Measurements from ENCODE around the gene TEX22.

DNA sequence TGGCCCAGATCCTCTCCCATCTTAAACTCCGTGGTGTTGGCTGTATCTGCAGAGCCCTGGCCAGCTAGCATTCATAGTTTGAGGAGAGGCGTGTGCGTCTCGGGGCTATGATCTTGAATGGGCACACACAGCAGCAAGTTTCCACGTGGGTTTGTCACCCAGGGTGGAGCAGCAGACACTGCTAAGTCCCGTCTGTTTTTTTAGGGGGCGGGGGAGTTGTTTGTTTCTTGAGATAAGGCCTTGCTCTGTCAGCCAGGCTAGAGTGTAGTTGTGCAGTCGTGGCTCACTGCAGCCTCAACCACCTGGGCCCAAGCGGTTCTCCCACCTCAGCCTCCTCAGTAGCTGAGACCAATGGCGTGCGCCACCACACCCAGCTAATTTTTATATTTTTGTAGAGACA, 20.1 kb upstream of the TEX22 start:
- TF ChIP-seq, protein P1, sequence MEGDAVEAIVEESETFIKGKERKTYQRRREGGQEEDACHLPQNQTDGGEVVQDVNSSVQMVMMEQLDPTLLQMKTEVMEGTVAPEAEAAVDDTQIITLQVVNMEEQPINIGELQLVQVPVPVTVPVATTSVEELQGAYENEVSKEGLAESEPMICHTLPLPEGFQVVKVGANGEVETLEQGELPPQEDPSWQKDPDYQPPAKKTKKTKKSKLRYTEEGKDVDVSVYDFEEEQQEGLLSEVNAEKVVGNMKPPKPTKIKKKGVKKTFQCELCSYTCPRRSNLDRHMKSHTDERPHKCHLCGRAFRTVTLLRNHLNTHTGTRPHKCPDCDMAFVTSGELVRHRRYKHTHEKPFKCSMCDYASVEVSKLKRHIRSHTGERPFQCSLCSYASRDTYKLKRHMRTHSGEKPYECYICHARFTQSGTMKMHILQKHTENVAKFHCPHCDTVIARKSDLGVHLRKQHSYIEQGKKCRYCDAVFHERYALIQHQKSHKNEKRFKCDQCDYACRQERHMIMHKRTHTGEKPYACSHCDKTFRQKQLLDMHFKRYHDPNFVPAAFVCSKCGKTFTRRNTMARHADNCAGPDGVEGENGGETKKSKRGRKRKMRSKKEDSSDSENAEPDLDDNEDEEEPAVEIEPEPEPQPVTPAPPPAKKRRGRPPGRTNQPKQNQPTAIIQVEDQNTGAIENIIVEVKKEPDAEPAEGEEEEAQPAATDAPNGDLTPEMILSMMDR (IDR thresholded peaks at IDR 0.05) = no peak
- no peak for TF ChIP-seq POLR2A (IDR thresholded peaks at IDR 0.05)
